ENCODE data around the gene BAG3. TPM values are rescaled to one million over a fixed set of nuclear protein-coding genes. Genes with fewer than 3 reads are reported as not detected.
A peak's percentile ranks its signal among the peaks of the same experiment; 100 is the strongest.

The BAG3 gene
- total RNA-seq, 6 experiments from 2014 or later: 97.2 to 108 (median 101) TPM

DNA sequence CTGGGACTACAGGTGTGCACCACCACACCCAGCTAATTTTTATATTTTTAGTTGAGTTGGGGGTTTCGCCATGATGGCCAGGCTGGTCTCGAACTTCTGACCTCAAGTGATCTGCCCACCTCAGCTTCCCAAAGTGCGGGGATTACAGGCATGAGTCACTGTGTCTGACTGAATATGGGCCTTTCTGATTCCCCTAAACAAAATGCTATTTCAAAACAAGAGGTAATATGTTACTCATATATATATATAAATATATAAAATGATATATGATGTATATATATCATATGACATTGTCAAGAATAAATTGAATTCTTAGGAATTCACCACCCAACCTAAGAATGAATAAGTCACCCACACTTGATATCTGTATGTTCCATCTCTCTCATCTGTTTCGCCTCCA lies 41.7 kb upstream of the BAG3 start:
- H3K27ac Mint-ChIP-seq: no peak overlapping the region
- H3K4me3 Mint-ChIP-seq: no peak overlapping the region
- no peaks in the 10 kb centered on the region for H3K9me3 Mint-ChIP-seq

DNA sequence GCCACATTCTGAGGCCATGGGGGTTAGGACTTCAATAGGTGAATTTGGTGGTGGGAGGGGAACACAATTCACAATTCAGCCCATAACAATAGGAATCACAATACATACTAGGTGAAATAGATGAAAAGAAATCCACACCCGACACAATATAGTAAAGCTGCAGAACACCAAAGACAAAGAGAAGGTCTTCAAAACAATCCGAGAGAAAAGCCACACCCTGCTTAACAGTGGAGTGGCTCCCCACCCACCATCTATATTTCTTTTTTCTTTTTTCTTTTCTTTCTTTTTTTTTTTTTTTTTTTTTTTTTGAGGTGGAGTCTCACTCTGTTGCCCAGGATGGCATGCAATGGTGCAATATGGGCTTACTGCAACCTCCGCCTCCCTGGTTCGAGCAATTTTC lies 39.7 kb upstream of the BAG3 start:
- Mint-ChIP-seq H3K4me1 (ENCODE audit: low read depth) (peaks cover 13% of the 10 kb centered on the region), H3K4me3 (no peak overlapping the region), H3K27me3 (ENCODE audit: insufficient read depth) (peaks cover 3% of the 10 kb centered on the region), H3K27ac (no peak overlapping the region), H3K9me3 (no peaks in the 10 kb centered on the region), H3K36me3 (ENCODE audit: low read depth) (no peaks in the 10 kb centered on the region)
- TF ChIP-seq, protein P1, sequence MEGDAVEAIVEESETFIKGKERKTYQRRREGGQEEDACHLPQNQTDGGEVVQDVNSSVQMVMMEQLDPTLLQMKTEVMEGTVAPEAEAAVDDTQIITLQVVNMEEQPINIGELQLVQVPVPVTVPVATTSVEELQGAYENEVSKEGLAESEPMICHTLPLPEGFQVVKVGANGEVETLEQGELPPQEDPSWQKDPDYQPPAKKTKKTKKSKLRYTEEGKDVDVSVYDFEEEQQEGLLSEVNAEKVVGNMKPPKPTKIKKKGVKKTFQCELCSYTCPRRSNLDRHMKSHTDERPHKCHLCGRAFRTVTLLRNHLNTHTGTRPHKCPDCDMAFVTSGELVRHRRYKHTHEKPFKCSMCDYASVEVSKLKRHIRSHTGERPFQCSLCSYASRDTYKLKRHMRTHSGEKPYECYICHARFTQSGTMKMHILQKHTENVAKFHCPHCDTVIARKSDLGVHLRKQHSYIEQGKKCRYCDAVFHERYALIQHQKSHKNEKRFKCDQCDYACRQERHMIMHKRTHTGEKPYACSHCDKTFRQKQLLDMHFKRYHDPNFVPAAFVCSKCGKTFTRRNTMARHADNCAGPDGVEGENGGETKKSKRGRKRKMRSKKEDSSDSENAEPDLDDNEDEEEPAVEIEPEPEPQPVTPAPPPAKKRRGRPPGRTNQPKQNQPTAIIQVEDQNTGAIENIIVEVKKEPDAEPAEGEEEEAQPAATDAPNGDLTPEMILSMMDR (IDR thresholded peaks at IDR 0.05): no peak
- DNase-seq: no peak

More for the DNA sequence above, 41.7 kb upstream of the BAG3 start:
- TF ChIP-seq, protein P1 (IDR thresholded peaks at IDR 0.05): no peak
- Mint-ChIP-seq H3K27me3 (ENCODE audit: insufficient read depth) (no peaks in the 10 kb centered on the region; the same call in 1 of the 2 replicates), H3K4me1 (ENCODE audit: low read depth) (peaks cover 13% of the 10 kb centered on the region), H3K36me3 (ENCODE audit: low read depth) (no peaks in the 10 kb centered on the region)
- DNase-seq: no peak

DNA sequence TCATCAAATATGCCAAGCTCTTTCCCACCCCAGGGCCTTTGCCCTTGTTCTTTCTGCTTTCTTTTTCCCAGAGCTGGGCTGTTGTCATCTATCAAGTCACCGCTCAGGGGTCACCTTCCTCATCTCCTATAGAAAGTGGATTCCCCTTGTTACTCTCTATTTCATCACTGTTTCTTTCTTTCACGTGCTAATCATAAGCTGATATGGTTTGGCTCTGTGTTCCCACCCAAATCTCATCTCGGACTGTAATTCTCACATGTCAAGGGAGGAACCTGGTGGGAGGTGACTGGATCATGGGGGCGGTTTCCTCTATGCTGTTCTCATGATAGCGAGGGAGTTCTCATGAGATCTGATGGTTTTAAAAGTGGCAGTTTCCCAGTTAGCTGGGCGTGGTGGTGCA lies 37.4 kb upstream of the BAG3 start:
- no peak for DNase-seq
- H3K27ac Mint-ChIP-seq: no peak overlapping the region
- TF ChIP-seq, protein P1 (IDR thresholded peaks at IDR 0.05): no peak
- peaks cover 5% of the 10 kb centered on the region for H3K27me3 Mint-ChIP-seq (ENCODE audit: insufficient read depth)
- H3K4me3 Mint-ChIP-seq: no peak overlapping the region
- H3K9me3 Mint-ChIP-seq: no peaks in the 10 kb centered on the region
- peaks cover 5% of the 10 kb centered on the region for H3K4me1 Mint-ChIP-seq (ENCODE audit: low read depth)
- no peaks in the 10 kb centered on the region for H3K36me3 Mint-ChIP-seq (ENCODE audit: low read depth)

DNA sequence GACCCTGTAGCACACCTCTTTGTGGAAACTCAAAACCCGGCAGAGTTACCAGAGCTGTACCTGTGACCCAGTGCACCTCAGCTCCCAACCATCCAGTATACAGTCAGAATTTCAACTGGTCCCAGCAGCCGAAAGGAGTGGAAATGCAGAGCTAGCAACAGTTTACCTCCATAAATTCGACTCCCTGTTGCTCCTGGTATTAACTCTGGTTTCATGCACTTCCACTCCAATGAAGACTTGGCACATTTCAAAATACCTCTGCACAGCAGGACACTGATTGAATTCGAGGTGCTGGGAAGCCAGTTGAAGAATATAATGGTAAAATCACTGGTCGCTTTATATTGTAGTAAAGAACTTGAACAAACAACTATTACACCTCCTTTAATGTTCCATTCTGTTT lies 36.5 kb upstream of the BAG3 start:
- Mint-ChIP-seq H3K27me3 (ENCODE audit: insufficient read depth) (peaks cover 5% of the 10 kb centered on the region), H3K36me3 (ENCODE audit: low read depth) (no peaks in the 10 kb centered on the region), H3K4me3 (no peak overlapping the region), H3K4me1 (ENCODE audit: low read depth) (no peaks in the 10 kb centered on the region), H3K27ac (no peak overlapping the region), H3K9me3 (no peaks in the 10 kb centered on the region)
- no peak for DNase-seq
- TF ChIP-seq, protein P1 (IDR thresholded peaks at IDR 0.05): no peak

DNA sequence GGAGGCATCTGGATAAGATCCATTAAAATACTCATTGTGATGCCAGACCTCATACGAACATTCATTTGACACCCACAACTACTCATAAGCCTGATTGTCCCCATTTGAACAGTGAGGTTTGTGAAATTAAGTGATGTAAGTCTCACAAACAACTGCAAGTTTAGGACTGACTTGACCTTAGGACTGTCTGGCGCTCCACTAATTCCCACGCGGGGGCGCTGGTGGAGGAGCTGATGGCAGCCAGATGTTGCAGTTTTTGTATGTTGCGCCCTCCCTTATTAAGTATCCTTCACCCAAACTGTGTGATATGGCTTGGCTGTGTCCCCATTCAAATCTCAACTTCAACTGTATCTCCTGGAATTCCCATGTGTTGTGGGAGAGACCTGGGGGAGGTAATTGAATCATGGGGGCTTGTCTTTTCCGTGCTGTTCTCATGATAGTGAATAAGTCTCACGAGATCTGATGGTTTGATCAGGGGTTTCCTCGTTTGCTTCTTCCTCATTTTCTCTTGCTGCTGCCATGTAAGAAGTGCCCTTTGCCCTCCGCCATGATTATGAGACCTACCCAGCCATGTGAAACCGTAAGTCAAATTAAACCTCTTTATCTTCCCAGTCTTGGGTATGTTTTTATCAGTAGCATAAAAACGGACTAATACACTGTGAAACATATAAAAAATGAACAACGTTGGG lies 34.2 kb upstream of the BAG3 start:
- no peaks in the 10 kb centered on the region for H3K36me3 Mint-ChIP-seq (ENCODE audit: low read depth)
- H3K9me3 Mint-ChIP-seq: no peaks in the 10 kb centered on the region
- DNase-seq: no peak
- no peak overlapping the region for H3K27ac Mint-ChIP-seq
- peaks cover 14% of the 10 kb centered on the region for H3K4me1 Mint-ChIP-seq (ENCODE audit: low read depth)
- TF ChIP-seq, protein P1 (IDR thresholded peaks at IDR 0.05): peak; percentile 60; the same call in 1 of the 2 replicates
- no peak overlapping the region for H3K4me3 Mint-ChIP-seq
- peaks cover 5% of the 10 kb centered on the region for H3K27me3 Mint-ChIP-seq (ENCODE audit: insufficient read depth)
